ENCODE results near the gene RASSF10.

- no peak for TF ChIP-seq EP300 (IDR thresholded peaks at IDR 0.05)
- no peak for TF ChIP-seq CTCF (IDR thresholded peaks at IDR 0.05)
- TF ChIP-seq SMC3 (IDR thresholded peaks at IDR 0.05) = no peak
- TF ChIP-seq HMGXB4 (CRISPR knock-in tag; IDR thresholded peaks at IDR 0.05; ENCODE audit: borderline replicate concordance) = no peak
- TF ChIP-seq NFE2L2 (conservative IDR thresholded peaks at IDR 0.05; ENCODE audit: low read length) = no peak
- TF ChIP-seq POLR2AphosphoS2 (conservative IDR thresholded peaks at IDR 0.05; ENCODE audit: low read length) = no peak
Observed at GRCh38 chr11:13019313-13019712, 10.2 kb downstream of the RASSF10 start.

All from A549 (cell line).